ENCODE measurements around the gene THADA.

DNA sequence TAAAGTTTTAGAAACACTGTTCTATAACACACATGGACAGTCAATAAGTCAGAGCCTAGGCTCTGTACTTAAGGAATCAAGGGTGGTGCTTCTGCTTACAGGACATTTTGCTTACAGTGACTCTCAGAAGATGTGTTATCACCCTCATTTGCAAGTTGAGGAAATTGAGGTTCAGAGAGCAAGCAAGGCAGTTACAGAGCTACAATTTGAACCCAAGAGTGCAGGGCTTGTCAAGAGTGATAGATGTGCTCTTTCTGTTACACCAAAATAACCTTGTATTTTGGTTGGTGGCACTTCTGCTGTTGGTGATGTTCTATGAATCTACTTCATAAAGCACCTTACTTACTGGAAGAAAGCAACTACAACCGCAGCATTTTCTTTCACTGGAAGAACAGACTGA, 170.2 kb downstream of the THADA start:
- TF ChIP-seq EP300 (IDR thresholded peaks at IDR 0.05) (no peak), POLR2A (IDR thresholded peaks at IDR 0.05) (no peak)
- TF ChIP-seq, protein P1, sequence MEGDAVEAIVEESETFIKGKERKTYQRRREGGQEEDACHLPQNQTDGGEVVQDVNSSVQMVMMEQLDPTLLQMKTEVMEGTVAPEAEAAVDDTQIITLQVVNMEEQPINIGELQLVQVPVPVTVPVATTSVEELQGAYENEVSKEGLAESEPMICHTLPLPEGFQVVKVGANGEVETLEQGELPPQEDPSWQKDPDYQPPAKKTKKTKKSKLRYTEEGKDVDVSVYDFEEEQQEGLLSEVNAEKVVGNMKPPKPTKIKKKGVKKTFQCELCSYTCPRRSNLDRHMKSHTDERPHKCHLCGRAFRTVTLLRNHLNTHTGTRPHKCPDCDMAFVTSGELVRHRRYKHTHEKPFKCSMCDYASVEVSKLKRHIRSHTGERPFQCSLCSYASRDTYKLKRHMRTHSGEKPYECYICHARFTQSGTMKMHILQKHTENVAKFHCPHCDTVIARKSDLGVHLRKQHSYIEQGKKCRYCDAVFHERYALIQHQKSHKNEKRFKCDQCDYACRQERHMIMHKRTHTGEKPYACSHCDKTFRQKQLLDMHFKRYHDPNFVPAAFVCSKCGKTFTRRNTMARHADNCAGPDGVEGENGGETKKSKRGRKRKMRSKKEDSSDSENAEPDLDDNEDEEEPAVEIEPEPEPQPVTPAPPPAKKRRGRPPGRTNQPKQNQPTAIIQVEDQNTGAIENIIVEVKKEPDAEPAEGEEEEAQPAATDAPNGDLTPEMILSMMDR (IDR thresholded peaks at IDR 0.05): no peak
